Liver (tissue), 9 donors: Measurements from ENCODE around the gene STAM2. TPM values are rescaled to one million over a fixed set of nuclear protein-coding genes. Genes with fewer than 3 reads are reported as not detected.

Experiments used
- DNase-seq: peaks from one replicate; pipeline ENCODE4 v3.0.0-alpha.2; 2017; ENCODE audit warnings: low spot score
- H3K27ac ChIP-seq, 2 donors: one replicate each; pipeline ENCODE4 v1.7.0; 2013; ENCODE audit warnings: inconsistent platforms in 2 of 2, low read length in 2 of 2, control low read depth in 1 of 2, low read depth in 1 of 2, mild to moderate bottlenecking in 1 of 2
- H3K27me3 ChIP-seq, 4 donors: one replicate each; pipeline versions ENCODE4 v1.6.1 to v1.7.0; 2013; ENCODE audit warnings: low read length in 3 of 4, inconsistent platforms in 1 of 4, mild to moderate bottlenecking in 1 of 4, moderate library complexity in 1 of 4; ENCODE audit not compliant: control insufficient read depth in 4 of 4, insufficient read depth in 4 of 4
- H3K36me3 ChIP-seq, 4 donors: one replicate each; pipeline versions ENCODE4 v1.6.1 to v1.7.0; 2013; ENCODE audit warnings: low read length in 3 of 4, mild to moderate bottlenecking in 3 of 4, low read depth in 1 of 4, moderate library complexity in 1 of 4; ENCODE audit not compliant: control insufficient read depth in 4 of 4, insufficient read depth in 3 of 4
- H3K4me1 ChIP-seq, 4 donors: one replicate each; pipeline versions ENCODE4 v1.6.1 to v1.7.0; 2013; ENCODE audit warnings: low read length in 3 of 4, mild to moderate bottlenecking in 3 of 4, moderate library complexity in 1 of 4; ENCODE audit not compliant: control insufficient read depth in 4 of 4, insufficient read depth in 4 of 4
- H3K4me3 ChIP-seq, 3 donors: one replicate each; pipeline versions ENCODE4 v1.6.1 to v1.7.0; 2013; ENCODE audit warnings: low read length in 3 of 3, control low read depth in 1 of 3, low read depth in 1 of 3, mild to moderate bottlenecking in 1 of 3
- H3K9ac ChIP-seq, 2 donors: one replicate each; pipeline ENCODE4 v1.7.0; 2013; ENCODE audit warnings: low read length in 2 of 2, mild to moderate bottlenecking in 2 of 2, moderate library complexity in 2 of 2, control low read depth in 1 of 2, low read depth in 1 of 2
- H3K9me3 ChIP-seq, 4 donors: one replicate each; pipeline versions ENCODE4 v1.6.1 to v1.7.0; 2013; ENCODE audit warnings: low read length in 3 of 4; ENCODE audit not compliant: control insufficient read depth in 4 of 4
- CTCF ChIP-seq: fragments of 150-350 bp; IDR thresholded peaks from 2 replicates; pipeline ENCODE4 v1.5.1; 2017; ENCODE audit warnings: improper control_type of control experiment, low read depth, low read length; ENCODE audit not compliant: missing input control
- EGR1 ChIP-seq, 2 donors: IDR thresholded peaks; 2 replicates each; pipeline ENCODE4 v1.6.1; 2016 to 2018; ENCODE audit warnings: antibody characterized with exemption in 2 of 2, low read depth in 2 of 2
- FOXA1 ChIP-seq: IDR thresholded peaks from 2 replicates; pipeline ENCODE4 v1.6.1; 2016; ENCODE audit warnings: antibody characterized with exemption
- FOXA2 ChIP-seq: IDR thresholded peaks from 2 replicates; pipeline ENCODE4 v1.6.1; 2016; ENCODE audit warnings: antibody characterized with exemption
- GABPA ChIP-seq, 2 donors: IDR thresholded peaks in 1 of 2; conservative IDR thresholded peaks in 1 of 2; 2 replicates each; pipeline ENCODE4 v1.6.1; 2016; ENCODE audit warnings: antibody characterized with exemption in 2 of 2, mild to moderate bottlenecking in 1 of 2, moderate library complexity in 1 of 2
- HNF4A ChIP-seq, 2 donors: conservative IDR thresholded peaks; 2 replicates each; pipeline ENCODE4 v1.6.1; 2016; ENCODE audit warnings: antibody characterized with exemption in 2 of 2, mild to moderate bottlenecking in 2 of 2
- HNF4G ChIP-seq: IDR thresholded peaks from 2 replicates; pipeline ENCODE4 v1.6.1; 2016; ENCODE audit warnings: antibody characterized with exemption
- JUND ChIP-seq, 2 donors: IDR thresholded peaks; 2 replicates each; pipeline ENCODE4 v1.6.1; 2016; ENCODE audit warnings: antibody characterized with exemption in 2 of 2
- NR2F2 ChIP-seq: IDR thresholded peaks from 2 replicates; pipeline ENCODE4 v1.6.1; 2016; ENCODE audit warnings: antibody characterized with exemption
- RAD21 ChIP-seq, 2 donors: IDR thresholded peaks; 2 replicates each; pipeline ENCODE4 v1.6.1; 2016; ENCODE audit warnings: antibody characterized with exemption in 2 of 2, mild to moderate bottlenecking in 2 of 2
- RXRA ChIP-seq, 2 donors: IDR thresholded peaks; 2 replicates each; pipeline ENCODE4 v1.6.1; 2017 to 2018; ENCODE audit warnings: antibody characterized with exemption in 2 of 2, mild to moderate bottlenecking in 1 of 2
- SP1 ChIP-seq: IDR thresholded peaks from 2 replicates; pipeline ENCODE4 v1.6.1; 2018; ENCODE audit warnings: antibody characterized with exemption, mild to moderate bottlenecking
- TAF1 ChIP-seq: conservative IDR thresholded peaks from 2 replicates; pipeline ENCODE4 v1.6.1; 2016; ENCODE audit warnings: antibody characterized with exemption, mild to moderate bottlenecking
- YY1 ChIP-seq: IDR thresholded peaks from 2 replicates; pipeline ENCODE4 v1.6.1; 2016; ENCODE audit warnings: antibody characterized with exemption, mild to moderate bottlenecking
- WGBS: extraction: QIAGEN DNeasy Blood & Tissue Kit; methylation state at CpG from one replicate; pipeline ENCODE4 v1.1.7; 2013; 5-methylcytosine and 5-hydroxymethylcytosine counted together
- polyA plus RNA-seq, 2 donors: library from polyadenylated mRNA; stranded (reverse) in 1 of 2; unstranded in 1 of 2; fragments of 200-250 nt in 1 of 2; fragments of >200 nt in 1 of 2; fragmentation: Nextera tagmentation in 1 of 2; extraction: Ambion mirVana in 1 of 2; gene quantifications; one replicate each; pipeline versions ENCODE4 v1.2.1 to v1.2.3, GENCODE V29; 2013 to 2015
- total RNA-seq, 2 donors: library from RNA; depleted of rRNA; stranded (reverse); fragments of >200 nt; gene quantifications; one replicate each; pipeline ENCODE4 v1.2.3, GENCODE V29; 2014
- TF ChIP-seq, protein P1 (sequence below): IDR thresholded peaks from 2 replicates; pipeline ENCODE4 v1.6.1; 2016; ENCODE audit warnings: antibody characterized with exemption
- TF ChIP-seq, protein P2 (sequence below): IDR thresholded peaks from 2 replicates; pipeline ENCODE4 v1.6.1; 2016; ENCODE audit warnings: antibody characterized with exemption, mild to moderate bottlenecking
- TF ChIP-seq, protein P3 (sequence below): IDR thresholded peaks from 2 replicates; pipeline ENCODE4 v1.6.1; 2016; ENCODE audit warnings: antibody characterized with exemption
- donor health status: healthy.
- donor health status: healthy.
- donor health status: healthy.
- donor health status: healthy.
- donor health status: healthy.

The STAM2 gene
- total and polyA plus RNA-seq, 4 donors: 4.0 to 18.0 (median 7.2) TPM

- Histone ChIP-seq H3K27me3 (peaks cover 0 to 18% (median 11%) of the 10 kb centered on the region in 4 donors), H3K36me3 (no peaks in the 10 kb centered on the region), H3K27ac (no peak overlapping the region), H3K4me1 (peaks cover 8 to 14% (median 13%) of the 10 kb centered on the region in 4 donors), H3K4me3 (no peak overlapping the region), H3K9ac (no peak overlapping the region), H3K9me3 (no peaks in the 10 kb centered on the region)
- WGBS: 95% methylated on average over 3 of the region's 3 CpGs
- TF ChIP-seq, protein P1, sequence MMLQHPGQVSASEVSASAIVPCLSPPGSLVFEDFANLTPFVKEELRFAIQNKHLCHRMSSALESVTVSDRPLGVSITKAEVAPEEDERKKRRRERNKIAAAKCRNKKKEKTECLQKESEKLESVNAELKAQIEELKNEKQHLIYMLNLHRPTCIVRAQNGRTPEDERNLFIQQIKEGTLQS: no peak
- no peak for TF ChIP-seq HNF4G
- no peak for TF ChIP-seq NR2F2
- TF ChIP-seq FOXA2: no peak
- TF ChIP-seq HNF4A (conservative IDR thresholded peaks at IDR 0.05): no peak
- no peak for TF ChIP-seq EGR1 (IDR thresholded peaks at IDR 0.05; ENCODE audit: low read depth in 2 of 2)
- no peak for TF ChIP-seq RXRA (IDR thresholded peaks at IDR 0.05)
- no peak for TF ChIP-seq YY1
- TF ChIP-seq RAD21 (IDR thresholded peaks at IDR 0.05): no peak
- no peak for TF ChIP-seq CTCF
- TF ChIP-seq, protein P2, sequence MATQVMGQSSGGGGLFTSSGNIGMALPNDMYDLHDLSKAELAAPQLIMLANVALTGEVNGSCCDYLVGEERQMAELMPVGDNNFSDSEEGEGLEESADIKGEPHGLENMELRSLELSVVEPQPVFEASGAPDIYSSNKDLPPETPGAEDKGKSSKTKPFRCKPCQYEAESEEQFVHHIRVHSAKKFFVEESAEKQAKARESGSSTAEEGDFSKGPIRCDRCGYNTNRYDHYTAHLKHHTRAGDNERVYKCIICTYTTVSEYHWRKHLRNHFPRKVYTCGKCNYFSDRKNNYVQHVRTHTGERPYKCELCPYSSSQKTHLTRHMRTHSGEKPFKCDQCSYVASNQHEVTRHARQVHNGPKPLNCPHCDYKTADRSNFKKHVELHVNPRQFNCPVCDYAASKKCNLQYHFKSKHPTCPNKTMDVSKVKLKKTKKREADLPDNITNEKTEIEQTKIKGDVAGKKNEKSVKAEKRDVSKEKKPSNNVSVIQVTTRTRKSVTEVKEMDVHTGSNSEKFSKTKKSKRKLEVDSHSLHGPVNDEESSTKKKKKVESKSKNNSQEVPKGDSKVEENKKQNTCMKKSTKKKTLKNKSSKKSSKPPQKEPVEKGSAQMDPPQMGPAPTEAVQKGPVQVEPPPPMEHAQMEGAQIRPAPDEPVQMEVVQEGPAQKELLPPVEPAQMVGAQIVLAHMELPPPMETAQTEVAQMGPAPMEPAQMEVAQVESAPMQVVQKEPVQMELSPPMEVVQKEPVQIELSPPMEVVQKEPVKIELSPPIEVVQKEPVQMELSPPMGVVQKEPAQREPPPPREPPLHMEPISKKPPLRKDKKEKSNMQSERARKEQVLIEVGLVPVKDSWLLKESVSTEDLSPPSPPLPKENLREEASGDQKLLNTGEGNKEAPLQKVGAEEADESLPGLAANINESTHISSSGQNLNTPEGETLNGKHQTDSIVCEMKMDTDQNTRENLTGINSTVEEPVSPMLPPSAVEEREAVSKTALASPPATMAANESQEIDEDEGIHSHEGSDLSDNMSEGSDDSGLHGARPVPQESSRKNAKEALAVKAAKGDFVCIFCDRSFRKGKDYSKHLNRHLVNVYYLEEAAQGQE: no peak
- TF ChIP-seq, protein P3, sequence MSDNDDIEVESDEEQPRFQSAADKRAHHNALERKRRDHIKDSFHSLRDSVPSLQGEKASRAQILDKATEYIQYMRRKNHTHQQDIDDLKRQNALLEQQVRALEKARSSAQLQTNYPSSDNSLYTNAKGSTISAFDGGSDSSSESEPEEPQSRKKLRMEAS: no peak
- TF ChIP-seq JUND (IDR thresholded peaks at IDR 0.05): no peak
- no peak for DNase-seq
Measured at GRCh38 chr2:152103271-152103670, 72.3 kb downstream of the STAM2 start.

GRCh38 chr2:152100961-152101360, 74.6 kb downstream of the STAM2 start:
- TF ChIP-seq RXRA (IDR thresholded peaks at IDR 0.05): no peak
- no peak for TF ChIP-seq RAD21 (IDR thresholded peaks at IDR 0.05)
- no peak for TF ChIP-seq GABPA (IDR thresholded peaks at IDR 0.05 in 1 of 2, conservative IDR thresholded peaks at IDR 0.05 in 1 of 2)
- no peak for TF ChIP-seq JUND (IDR thresholded peaks at IDR 0.05)
- TF ChIP-seq CTCF: no peak
- no peak for TF ChIP-seq EGR1 (IDR thresholded peaks at IDR 0.05; ENCODE audit: low read depth in 2 of 2)
- no peak for TF ChIP-seq FOXA1
- TF ChIP-seq HNF4G: no peak
- TF ChIP-seq, protein P2: no peak
- TF ChIP-seq SP1: no peak
- TF ChIP-seq TAF1: no peak
- no peak for TF ChIP-seq NR2F2
- TF ChIP-seq, protein P1: no peak
- TF ChIP-seq, protein P3: no peak
- no peak for TF ChIP-seq HNF4A (conservative IDR thresholded peaks at IDR 0.05)
- Histone ChIP-seq H3K4me1 (peaks cover 11 to 23% (median 18%) of the 10 kb centered on the region in 4 donors), H3K9ac (no peak overlapping the region), H3K27me3 (peaks cover 0 to 18% (median 11%) of the 10 kb centered on the region in 4 donors), H3K4me3 (no peak overlapping the region), H3K27ac (no peak overlapping the region), H3K9me3 (no peaks in the 10 kb centered on the region), H3K36me3 (no peaks in the 10 kb centered on the region)
- WGBS: 85% methylated on average over 2 of the region's 2 CpGs
- DNase-seq: no peak
